H9 (cell line): Measurements from ENCODE around the gene ADAMTS15. TPM values are rescaled to one million over a fixed set of nuclear protein-coding genes. Genes with fewer than 3 reads are reported as not detected.
A peak's percentile ranks its signal among the peaks of the same experiment; 100 is the strongest.

Experiments
- DNase-seq: peaks from one replicate; pipeline ENCODE4 v3.0.0-alpha.2; 2017
- H2AFZ ChIP-seq: one replicate; pipeline ENCODE4 v1.6.1; 2013; ENCODE audit warnings: mild to moderate bottlenecking, low read length, control low read depth, moderate library complexity
- H2AK5ac ChIP-seq: 2 replicates; pipeline ENCODE4 v1.6.1; 2013; ENCODE audit warnings: low read length, control low read depth, mixed read lengths; ENCODE audit not compliant: insufficient read length
- H2BK120ac ChIP-seq: one replicate; pipeline ENCODE4 v1.6.1; 2013; ENCODE audit warnings: low read depth, mild to moderate bottlenecking, low read length, control low read depth, inconsistent platforms; ENCODE audit not compliant: poor library complexity, severe bottlenecking
- H2BK12ac ChIP-seq: 2 replicates; pipeline ENCODE4 v1.6.1; 2013; ENCODE audit warnings: low read length, control low read depth, mixed read lengths, low read depth; ENCODE audit not compliant: insufficient read length
- H2BK15ac ChIP-seq: 2 replicates; pipeline ENCODE4 v1.6.1; 2013; ENCODE audit warnings: low read depth, low read length, control low read depth
- H2BK20ac ChIP-seq: one replicate; pipeline ENCODE4 v1.6.1; 2013; ENCODE audit warnings: low read depth, mild to moderate bottlenecking, low read length, control low read depth, inconsistent platforms; ENCODE audit not compliant: poor library complexity, severe bottlenecking
- H2BK5ac ChIP-seq: 2 replicates; pipeline ENCODE4 v1.6.1; 2013; ENCODE audit warnings: low read length, control low read depth, mixed read lengths; ENCODE audit not compliant: insufficient read length
- H3K14ac ChIP-seq: 2 replicates; pipeline ENCODE4 v1.6.1; 2013; ENCODE audit warnings: low read length, control low read depth; ENCODE audit not compliant: insufficient read depth
- H3K18ac ChIP-seq: 2 replicates; pipeline ENCODE4 v1.6.1; 2013; ENCODE audit warnings: low read depth, mild to moderate bottlenecking, mixed read lengths, low read length, control low read depth; ENCODE audit not compliant: insufficient read length
- H3K23ac ChIP-seq: 2 replicates; pipeline ENCODE4 v1.6.1; 2013; ENCODE audit warnings: low read length, control low read depth, mixed read lengths, low read depth; ENCODE audit not compliant: insufficient read length
- H3K23me2 ChIP-seq: 2 replicates; pipeline ENCODE4 v1.6.1; 2013; ENCODE audit warnings: low read depth, mild to moderate bottlenecking, mixed read lengths, low read length, control low read depth; ENCODE audit not compliant: insufficient read length, poor library complexity, severe bottlenecking
- H3K27ac ChIP-seq: 2 replicates; pipeline ENCODE4 v1.5.1; 2013; ENCODE audit warnings: low read length, control low read depth, mixed read lengths, low read depth; ENCODE audit not compliant: insufficient read length
- H3K27me3 ChIP-seq: 2 replicates; pipeline ENCODE4 v1.6.1; 2013; ENCODE audit warnings: low read length, control low read depth, inconsistent platforms; ENCODE audit not compliant: insufficient read depth
- H3K4ac ChIP-seq: 2 replicates; pipeline ENCODE4 v1.6.1; 2013; ENCODE audit warnings: low read depth, mild to moderate bottlenecking, control low read depth, inconsistent platforms, low read length, moderate library complexity
- H3K4me1 ChIP-seq: 2 replicates; pipeline ENCODE4 v1.6.1; 2013; ENCODE audit warnings: low read length, control low read depth, inconsistent platforms; ENCODE audit not compliant: insufficient read depth
- H3K4me2 ChIP-seq: 2 replicates; pipeline ENCODE4 v1.6.1; 2013; ENCODE audit warnings: low read length, control low read depth, mixed read lengths; ENCODE audit not compliant: insufficient read length, insufficient read depth
- H3K56ac ChIP-seq: 2 replicates; pipeline ENCODE4 v1.6.1; 2013; ENCODE audit warnings: low read depth, mild to moderate bottlenecking, mixed read lengths, low read length, control low read depth; ENCODE audit not compliant: insufficient read length
- H3K79me1 ChIP-seq: 2 replicates; pipeline ENCODE4 v1.6.1; 2013; ENCODE audit warnings: low read depth, mild to moderate bottlenecking, moderate library complexity, low read length, control low read depth, inconsistent platforms; ENCODE audit not compliant: insufficient read depth, poor library complexity, severe bottlenecking
- H3K79me2 ChIP-seq: 2 replicates; pipeline ENCODE4 v1.6.1; 2013; ENCODE audit warnings: low read length, control low read depth, inconsistent platforms; ENCODE audit not compliant: insufficient read depth
- H3K9ac ChIP-seq: 2 replicates; pipeline ENCODE4 v1.6.1; 2013; ENCODE audit warnings: low read length, control low read depth, mixed read lengths; ENCODE audit not compliant: insufficient read length; ENCODE audit errors: extremely low read depth
- H3K9me3 ChIP-seq: one replicate; pipeline ENCODE4 v1.6.1; 2013; ENCODE audit warnings: low read depth, low read length, inconsistent platforms; ENCODE audit not compliant: control insufficient read depth
- H3T11ph ChIP-seq: one replicate; pipeline ENCODE4 v1.6.1; 2013; ENCODE audit warnings: mild to moderate bottlenecking, low read length, control low read depth, inconsistent platforms
- H4K20me1 ChIP-seq: one replicate; pipeline ENCODE4 v1.6.1; 2013; ENCODE audit not compliant: control insufficient read depth, insufficient read length, insufficient read depth
- H4K5ac ChIP-seq: 2 replicates; pipeline ENCODE4 v1.6.1; 2013; ENCODE audit warnings: low read depth, mild to moderate bottlenecking, mixed read lengths, low read length, control low read depth; ENCODE audit not compliant: insufficient read length
- H4K8ac ChIP-seq: replicated peaks from 2 replicates; pipeline ENCODE4 v1.6.1; 2013; ENCODE audit warnings: low read length, control low read depth, mixed read lengths, low read depth; ENCODE audit not compliant: insufficient read length
- H4K91ac ChIP-seq: 2 replicates; pipeline ENCODE4 v1.6.1; 2013; ENCODE audit warnings: low read depth, mild to moderate bottlenecking, moderate library complexity, mixed read lengths, low read length, control low read depth; ENCODE audit not compliant: insufficient read length
- H3K27ac Mint-ChIP-seq, 3 experiments: 2 replicates in 2 of 3; 3 replicates in 1 of 3; pipeline ENCODE4 v1.8.0; 2020 to 2021; ENCODE audit warnings: mixed read lengths in 3 of 3, mild to moderate bottlenecking in 1 of 3, moderate library complexity in 1 of 3
- H3K27me3 Mint-ChIP-seq: 2 replicates; pipeline ENCODE4 v1.8.0; 2021; ENCODE audit warnings: low read depth, mild to moderate bottlenecking, moderate library complexity, mixed read lengths
- H3K36me3 Mint-ChIP-seq, 3 experiments: 2 replicates in 2 of 3; 3 replicates in 1 of 3; pipeline ENCODE4 v1.8.0; 2020 to 2021; ENCODE audit warnings: low read depth in 3 of 3, mixed read lengths in 3 of 3; ENCODE audit not compliant: insufficient read depth in 1 of 3
- H3K4me1 Mint-ChIP-seq, 2 experiments: 2 replicates each; pipeline ENCODE4 v1.8.0; 2020; ENCODE audit warnings: mixed read lengths in 2 of 2
- H3K4me3 Mint-ChIP-seq, 2 experiments: 2 replicates in 1 of 2; 3 replicates in 1 of 2; pipeline ENCODE4 v1.8.0; 2020 to 2021; ENCODE audit warnings: mild to moderate bottlenecking in 2 of 2, mixed read lengths in 2 of 2, moderate library complexity in 1 of 2
- H3K9me3 Mint-ChIP-seq, 2 experiments: 2 replicates in 1 of 2; 3 replicates in 1 of 2; pipeline ENCODE4 v1.8.0; 2020; ENCODE audit warnings: mild to moderate bottlenecking in 2 of 2, mixed read lengths in 2 of 2, moderate library complexity in 1 of 2
- CTCF ChIP-seq: fragments of 200-600 bp; sonication (generic); conservative IDR thresholded peaks from 3 replicates; pipeline ENCODE4 v1.8.0; 2021; ENCODE audit warnings: antibody characterized with exemption, mild to moderate bottlenecking
- WGBS: extraction: QIAGEN DNeasy Blood & Tissue Kit; methylation state at CpG from one replicate; pipeline ENCODE4 v1.1.7; 2013; ENCODE audit warnings: missing lambda C conversion rate, low lambda C conversion rate, mixed read lengths; ENCODE audit not compliant: insufficient read length; ENCODE audit errors: extremely low coverage; 5-methylcytosine and 5-hydroxymethylcytosine counted together
- total RNA-seq: library from RNA; stranded (reverse); gene quantifications from 2 replicates; pipeline ENCODE4 v1.2.1, GENCODE V29; 2021

The ADAMTS15 gene
- total RNA-seq, 1 experiment from 2014 or later = 1.3 TPM

DNA sequence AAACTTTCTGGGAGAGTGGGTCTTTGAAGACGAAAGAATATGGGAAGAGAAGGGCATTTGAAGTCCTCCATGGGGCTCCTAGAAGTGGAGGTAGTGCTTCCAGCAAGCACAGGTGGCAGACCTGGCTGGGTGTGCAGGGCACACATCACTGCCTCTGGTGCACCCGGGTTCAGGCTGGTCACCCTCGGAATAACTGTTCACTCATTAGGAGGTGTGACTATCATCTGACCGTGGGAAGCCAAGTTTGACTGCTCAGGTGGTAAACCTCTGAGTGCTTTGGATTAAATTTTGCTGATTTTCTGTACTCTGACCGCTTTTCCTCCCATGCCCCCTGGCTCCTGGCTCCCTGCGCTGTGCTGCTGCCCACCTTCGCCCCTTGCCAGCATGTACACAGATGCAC lies 11.1 kb downstream of the ADAMTS15 start:
- H3K79me2 ChIP-seq = no peaks in the 10 kb centered on the region
- no peak overlapping the region for H2AK5ac ChIP-seq
- H3K23ac ChIP-seq = no peak overlapping the region
- no peak overlapping the region for H2BK120ac ChIP-seq
- Mint-ChIP-seq H3K27ac (peak overlapping the region in 1 of 3 experiments; percentile 55; a peak in 1 of 7 replicates), H3K36me3 (no peaks in the 10 kb centered on the region; a peak in 1 of 7 replicates), H3K4me1 (no peaks in the 10 kb centered on the region), H3K27me3 (peaks cover 48% of the 10 kb centered on the region), H3K9me3 (no peaks in the 10 kb centered on the region), H3K4me3 (no peak overlapping the region)
- H3T11ph ChIP-seq = no peak overlapping the region
- H2BK5ac ChIP-seq = no peak overlapping the region
- no peak overlapping the region for H4K8ac ChIP-seq
- DNase-seq = no peak
- H2BK12ac ChIP-seq = no peak overlapping the region
- H3K79me1 ChIP-seq = no peaks in the 10 kb centered on the region
- no peak overlapping the region for H2BK20ac ChIP-seq
- no peak for TF ChIP-seq CTCF
- H2BK15ac ChIP-seq = no peak overlapping the region
- H4K91ac ChIP-seq = no peak overlapping the region
- no peak overlapping the region for H2AFZ ChIP-seq
- no peak overlapping the region for H3K18ac ChIP-seq
- H4K20me1 ChIP-seq = no peaks in the 10 kb centered on the region
- no peak overlapping the region for H4K5ac ChIP-seq
- H3K23me2 ChIP-seq = no peaks in the 10 kb centered on the region
- H3K4me1 ChIP-seq = no peaks in the 10 kb centered on the region
- no peak overlapping the region for H3K4ac ChIP-seq
- no peak overlapping the region for H3K14ac ChIP-seq
- H3K27me3 ChIP-seq = no peaks in the 10 kb centered on the region; the same call in 1 of the 2 replicates
- H3K9me3 ChIP-seq = no peaks in the 10 kb centered on the region
- H3K27ac ChIP-seq = no peak overlapping the region
- no peak overlapping the region for H3K9ac ChIP-seq
- WGBS = no CpG with 5 or more reads among the region's 7 CpGs
- H3K4me2 ChIP-seq = no peak overlapping the region
- H3K56ac ChIP-seq = no peak overlapping the region
